NCI-H2107 (cell line): ENCODE results near the gene SRC.
"Not testable (repeated sequence)": the region's sequence is repeated elsewhere in the genome, so short reads cannot be mapped to it uniquely, and the experiment has no call there.

Experiments
- DNase-seq: peaks from one replicate; lab custom pipeline; 2025; lab: John Stamatoyannopoulos, UW

Gene SRC

GRCh38 chr20:37363221-37364012, 17.5 kb downstream of the SRC start:
- DNase-seq = no peak

- DNase-seq = no peak
These were observed 18.3 kb downstream of the SRC start for GRCh38 chr20:37364013-37364926.

GRCh38 chr20:37364927-37365272, 19.0 kb downstream of the SRC start:
- no peak for DNase-seq

GRCh38 chr20:37365760-37366638, 20.1 kb downstream of the SRC start:
- no peak for DNase-seq

GRCh38 chr20:37366743-37367142, 20.8 kb downstream of the SRC start:
- no peak for DNase-seq

GRCh38 chr20:37369846-37370245, 23.9 kb downstream of the SRC start:
- DNase-seq = no peak

GRCh38 chr20:37371845-37372244, 25.9 kb downstream of the SRC start:
- not testable (repeated sequence) for DNase-seq

GRCh38 chr20:37372441-37372840, 26.5 kb downstream of the SRC start:
- DNase-seq = no peak

GRCh38 chr20:37373020-37373598, 27.2 kb downstream of the SRC start:
- no peak for DNase-seq

- DNase-seq = no peak
These were observed 29.3 kb downstream of the SRC start for GRCh38 chr20:37375227-37375626.

GRCh38 chr20:37376324-37376723, 30.4 kb downstream of the SRC start:
- DNase-seq = no peak

- DNase-seq = no peak
These were observed 30.9 kb downstream of the SRC start for GRCh38 chr20:37376791-37377190.

- DNase-seq = no peak
These were observed 31.6 kb downstream of the SRC start for GRCh38 chr20:37377346-37378081.

- DNase-seq = no peak
These were observed 32.5 kb downstream of the SRC start for GRCh38 chr20:37378420-37378784.

- no peak for DNase-seq
These were observed 33.1 kb downstream of the SRC start for GRCh38 chr20:37378785-37379598.

- DNase-seq = no peak
These were observed 34.3 kb downstream of the SRC start for GRCh38 chr20:37379967-37380828.

GRCh38 chr20:37380864-37381579, 35.1 kb downstream of the SRC start:
- DNase-seq = no peak

GRCh38 chr20:37381621-37382471, 35.9 kb downstream of the SRC start:
- DNase-seq = no peak
